Measurements from ENCODE around the gene GPATCH8.

- no peak for TF ChIP-seq EED (IDR thresholded peaks at IDR 0.05; ENCODE audit: low read depth)
- TF ChIP-seq TAF1 (IDR thresholded peaks at IDR 0.05; ENCODE audit: borderline replicate concordance, low read depth, low read length) = no peak
Observed at GRCh38 chr17:44487170-44487569, 16.0 kb downstream of the GPATCH8 start.

Measured in GM12878 (cell line).